LHCN-M2 (cell line): Measurements from ENCODE around the gene C11orf21. TPM values are rescaled to one million over a fixed set of nuclear protein-coding genes. Genes with fewer than 3 reads are reported as not detected.

Source experiments
- DNase-seq: peaks from one replicate; pipeline ENCODE4 v3.0.0-alpha.2; 2012; ENCODE audit warnings: low read depth
- total RNA-seq: library from RNA; depleted of rRNA; stranded (reverse); fragments of >200 nt; gene quantifications from 2 replicates; pipeline ENCODE4 v1.2.3, GENCODE V29; 2014; rRNA removed

C11orf21 gene
- total RNA-seq, 1 experiment from 2014 or later: not detected

GRCh38 chr11:2260491-2261364, 41.0 kb downstream of the C11orf21 start:
- no peak for DNase-seq

GRCh38 chr11:2259897-2260451, 41.7 kb downstream of the C11orf21 start:
- DNase-seq: no peak

GRCh38 chr11:2259466-2259830, 42.3 kb downstream of the C11orf21 start:
- no peak for DNase-seq

DNA sequence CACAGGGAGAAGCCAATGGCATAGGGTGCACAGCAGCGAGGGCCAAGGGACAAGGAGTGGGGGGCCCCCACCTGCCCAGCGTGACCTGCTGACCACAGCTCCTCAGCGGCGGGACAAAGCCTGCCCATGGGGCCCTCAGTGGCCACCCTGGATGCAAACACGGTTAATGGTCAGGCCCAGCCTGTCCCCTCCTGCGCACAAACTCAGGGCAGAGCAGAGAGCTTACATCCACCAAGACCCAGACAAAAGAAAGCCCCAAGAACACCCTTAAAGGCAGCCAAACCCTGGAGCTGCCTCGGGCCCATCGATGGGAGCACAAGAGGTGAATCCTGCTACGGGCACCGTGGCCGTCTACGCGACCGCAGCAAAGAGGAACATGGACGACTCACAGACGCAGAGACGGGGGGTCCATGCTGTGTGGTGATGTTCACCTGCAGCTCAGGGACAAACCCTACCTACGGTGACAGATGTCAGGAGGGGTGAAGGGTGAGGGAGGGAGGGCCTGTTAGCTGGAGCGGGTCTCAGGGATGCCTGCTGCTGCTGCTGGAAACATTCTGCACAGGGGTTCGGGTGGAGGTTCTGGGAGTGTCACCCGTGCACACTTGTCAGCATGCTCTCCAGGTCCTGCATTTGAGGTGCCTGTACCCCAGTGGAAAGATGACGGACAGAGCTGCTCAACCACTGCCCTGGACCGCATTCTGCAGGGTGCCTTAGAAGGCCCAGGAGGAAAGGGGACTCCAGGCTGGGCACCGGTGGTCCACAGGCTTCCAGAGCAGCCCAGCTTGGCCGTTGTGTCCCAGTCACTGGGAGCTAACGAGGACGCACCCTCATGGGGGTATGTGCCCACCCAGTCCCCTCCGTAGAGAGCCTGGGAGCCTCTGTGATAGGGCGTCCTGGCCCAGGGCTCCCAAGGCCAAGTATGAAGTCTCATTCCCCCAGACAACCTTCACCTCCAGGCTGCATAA, 42.9 kb downstream of the C11orf21 start:
- no peak for DNase-seq

DNA sequence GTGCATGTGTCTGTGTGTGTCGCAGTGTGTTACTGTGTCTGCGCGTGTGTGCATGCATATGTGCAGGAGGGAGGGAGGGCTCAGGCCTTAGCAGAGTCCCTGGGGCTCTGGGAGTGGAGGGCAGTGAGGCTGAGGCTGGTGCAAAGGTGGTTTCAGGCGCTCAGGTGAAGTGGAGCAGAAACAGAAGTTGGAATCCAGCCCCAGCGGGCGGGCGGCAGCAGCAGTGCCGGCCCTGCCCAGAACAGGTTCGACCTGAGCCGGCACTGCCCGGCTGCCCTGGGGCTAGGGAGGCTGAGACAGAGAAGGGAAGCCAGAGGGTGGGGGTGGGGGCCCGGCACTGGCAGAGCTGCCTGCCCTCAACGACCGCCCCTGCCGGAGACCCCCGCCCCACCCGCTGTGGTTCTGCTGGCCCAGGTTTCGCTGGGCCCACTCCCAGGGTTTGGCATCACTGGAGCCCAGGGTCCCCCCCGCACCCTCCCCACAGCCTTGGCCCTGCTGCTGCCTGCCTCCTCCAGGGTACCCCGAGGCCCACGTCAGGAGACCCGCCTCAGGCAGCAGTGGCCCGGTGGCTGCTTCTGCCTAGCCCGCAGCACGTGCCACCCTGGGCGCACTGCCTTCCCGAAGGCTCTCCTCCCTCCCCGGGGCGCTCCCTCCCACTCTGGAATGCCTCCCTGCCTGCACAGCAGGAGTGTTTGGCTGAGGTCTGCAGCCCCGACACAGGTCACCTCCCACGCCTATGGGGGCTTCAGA, 44.6 kb downstream of the C11orf21 start:
- DNase-seq: no peak

GRCh38 chr11:2256293-2256913, 45.3 kb downstream of the C11orf21 start:
- DNase-seq: no peak

GRCh38 chr11:2252018-2252417, 49.7 kb downstream of the C11orf21 start:
- DNase-seq: no peak

DNA sequence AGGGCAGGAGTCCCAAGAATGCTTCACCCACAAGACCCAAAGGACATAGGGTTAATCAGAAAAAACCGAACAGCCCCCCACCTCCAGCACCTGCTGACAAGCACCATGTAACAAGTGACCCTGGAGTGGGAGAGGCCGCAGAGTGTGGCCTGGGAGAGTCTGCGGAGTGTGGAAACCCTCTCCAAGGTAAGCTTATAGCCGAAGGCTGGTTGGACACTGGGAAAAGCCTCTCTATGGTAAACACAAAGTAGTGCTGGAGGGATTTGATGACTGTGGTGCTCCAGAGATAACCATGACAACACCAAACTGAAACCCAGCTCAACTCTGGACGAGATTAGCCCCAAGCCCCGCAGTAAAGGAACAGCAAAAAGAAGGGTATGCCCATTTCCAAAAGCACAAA, 50.6 kb downstream of the C11orf21 start:
- no peak for DNase-seq

GRCh38 chr11:2250485-2250884, 51.2 kb downstream of the C11orf21 start:
- no peak for DNase-seq

DNA sequence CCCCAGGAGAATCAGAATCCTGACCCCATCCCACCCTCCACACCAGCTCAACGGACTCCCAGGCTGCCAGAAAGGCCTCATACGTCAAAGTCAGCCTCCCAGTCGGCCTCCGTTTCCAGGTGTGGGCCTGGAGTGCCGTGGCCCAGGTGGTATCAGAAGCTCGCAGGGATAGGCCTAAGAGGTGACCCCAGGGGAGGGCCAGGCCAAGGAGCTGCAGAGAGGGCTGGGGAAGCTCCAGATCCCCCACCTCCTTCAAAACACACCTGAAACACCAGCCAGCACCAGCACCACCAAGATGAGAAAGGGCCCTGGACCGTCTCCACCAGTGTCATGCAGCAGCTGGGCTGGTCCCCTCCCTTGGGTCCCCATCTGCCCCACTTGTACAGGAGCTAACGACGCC, 51.7 kb downstream of the C11orf21 start:
- DNase-seq: no peak

DNA sequence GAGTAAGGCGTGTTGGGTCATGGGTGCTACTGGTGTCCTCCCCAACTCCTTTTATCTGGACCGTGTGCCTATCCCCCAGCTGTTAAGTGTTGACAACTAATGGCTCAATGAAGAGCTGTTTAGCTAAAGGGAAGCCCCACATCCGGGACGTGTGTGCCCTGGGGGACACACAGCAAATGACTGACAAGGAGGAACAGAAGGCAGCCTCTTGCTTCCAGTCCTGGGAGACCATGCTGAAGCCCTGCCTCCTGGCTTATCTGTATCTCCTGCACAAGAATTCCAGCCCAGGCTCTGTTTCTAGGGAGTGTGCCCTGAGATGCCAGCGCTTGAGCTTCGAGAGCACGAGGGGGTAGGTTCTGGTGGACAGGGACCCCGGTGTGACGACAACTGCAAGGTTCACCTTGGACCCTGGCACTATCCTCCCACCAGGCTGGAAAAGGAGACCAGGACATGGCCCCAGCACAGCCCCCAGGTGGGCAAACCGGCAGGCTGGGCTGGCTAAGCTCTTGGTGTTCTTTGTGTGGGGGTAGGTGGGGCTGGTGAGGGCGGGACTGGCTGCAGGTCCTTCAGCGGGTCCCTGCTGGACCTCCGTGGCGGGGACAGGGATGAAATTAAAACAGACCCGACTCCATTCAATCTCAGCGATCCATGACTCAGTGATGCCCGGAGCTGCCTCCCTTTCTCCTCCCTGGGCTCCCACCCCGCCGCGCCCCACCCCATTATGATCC, 52.4 kb downstream of the C11orf21 start:
- no peak for DNase-seq

- no peak for DNase-seq
Measured at GRCh38 chr11:2248762-2249161, 53.0 kb downstream of the C11orf21 start.

DNA sequence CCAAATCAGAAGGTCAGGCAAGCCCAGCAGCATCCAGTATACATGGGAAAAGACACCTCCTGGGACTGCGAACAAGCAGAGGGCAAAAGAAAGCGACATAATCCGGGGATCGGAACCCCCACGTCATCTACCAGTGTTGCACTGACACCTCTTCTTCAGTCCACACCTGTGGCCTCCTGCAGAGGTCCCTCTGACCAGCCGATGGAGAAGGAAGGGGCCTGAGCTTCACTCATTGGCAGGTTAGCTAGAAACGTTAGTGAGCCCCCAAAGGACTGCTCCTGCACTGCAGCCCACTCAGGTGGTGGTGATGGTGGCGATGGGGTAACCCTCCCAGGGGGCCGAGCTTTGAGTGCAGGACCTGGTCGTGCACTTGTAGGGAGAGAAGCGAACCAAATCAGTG, 53.5 kb downstream of the C11orf21 start:
- DNase-seq: no peak

GRCh38 chr11:2247496-2247895, 54.2 kb downstream of the C11orf21 start:
- no peak for DNase-seq

Other genes starting within 250 kb of the C11orf21 start
- 106 and 173 TPM in 2 replicates for gene IGF2, start 162.5 kb downstream of the C11orf21 start, total RNA-seq
- not detected in 2 replicates for gene INS, start 140.7 kb downstream of the C11orf21 start, total RNA-seq
- gene TH, start 130.1 kb downstream of the C11orf21 start, total RNA-seq: not detected in 2 replicates
- not detected in 2 replicates for gene ASCL2, start 31.3 kb downstream of the C11orf21 start, total RNA-seq
- not detected in 2 replicates for gene TSPAN32, start 95 bp upstream of the C11orf21 start, total RNA-seq
- 265 and 305 TPM in 2 replicates for gene CD81, start 75.4 kb upstream of the C11orf21 start, total RNA-seq
- gene TSSC4, start 98.8 kb upstream of the C11orf21 start, total RNA-seq: 51.6 and 61.5 TPM in 2 replicates
- gene TRPM5, start 142.6 kb upstream of the C11orf21 start, total RNA-seq: not detected in 2 replicates
- gene KCNQ1, start 143.1 kb upstream of the C11orf21 start, total RNA-seq: not detected in 2 replicates